Neural progenitor cell (in vitro differentiated cells): ENCODE data around the gene FBXO40. TPM values are rescaled to one million over a fixed set of nuclear protein-coding genes. Genes with fewer than 3 reads are reported as not detected.
"Not testable (repeated sequence)": the region's sequence is repeated elsewhere in the genome, so short reads cannot be mapped to it uniquely, and the experiment has no call there.

Source experiments
- DNase-seq: peaks from one replicate; pipeline ENCODE4 v3.0.0-alpha.2; 2016; ENCODE audit warnings: low spot score
- H2AFZ ChIP-seq: fragments of 200-600 bp; sonication (generic); replicated peaks from 2 replicates; pipeline ENCODE4 v1.6.1; 2016; ENCODE audit warnings: antibody characterized with exemption
- H3F3A ChIP-seq: fragments of 200-600 bp; sonication (generic); 2 replicates; pipeline ENCODE4 v1.6.1; 2016; ENCODE audit warnings: antibody characterized with exemption, low read depth
- H3K27ac ChIP-seq: fragments of 200-600 bp; sonication (generic); 2 replicates; pipeline ENCODE4 v1.5.1; 2016; ENCODE audit warnings: mild to moderate bottlenecking
- H3K27me3 ChIP-seq: fragments of 200-600 bp; sonication (generic); 2 replicates; pipeline ENCODE4 v1.6.1; 2016; ENCODE audit warnings: mild to moderate bottlenecking, moderate library complexity
- H3K36me3 ChIP-seq: fragments of 200-600 bp; sonication (generic); 2 replicates; pipeline ENCODE4 v1.5.1; 2016
- H3K4me1 ChIP-seq: fragments of 200-600 bp; sonication (generic); 2 replicates; pipeline ENCODE4 v1.6.1; 2016; ENCODE audit warnings: mixed run types
- H3K4me2 ChIP-seq: fragments of 200-600 bp; sonication (generic); 2 replicates; pipeline ENCODE4 v1.6.1; 2016
- H3K4me3 ChIP-seq: fragments of 200-600 bp; sonication (generic); 2 replicates; pipeline ENCODE4 v1.5.1; 2016
- H3K79me2 ChIP-seq: fragments of 200-600 bp; sonication (generic); 2 replicates; pipeline ENCODE4 v1.6.1; 2016; ENCODE audit warnings: low read depth
- H3K9ac ChIP-seq: fragments of 200-600 bp; sonication (generic); 2 replicates; pipeline ENCODE4 v1.6.1; 2016
- H3K9me3 ChIP-seq: fragments of 200-600 bp; sonication (generic); 2 replicates; pipeline ENCODE4 v1.5.1; 2016; ENCODE audit warnings: low read depth
- H4K20me1 ChIP-seq: fragments of 200-600 bp; sonication (generic); 2 replicates; pipeline ENCODE4 v1.6.1; 2016; ENCODE audit warnings: low read depth
- H3K27ac Mint-ChIP-seq: 3 replicates; pipeline ENCODE4 v1.8.0; 2021; ENCODE audit warnings: mixed read lengths
- H3K27me3 Mint-ChIP-seq: 2 replicates; pipeline ENCODE4 v1.8.0; 2022; ENCODE audit warnings: low read depth, mild to moderate bottlenecking, inconsistent platforms, moderate library complexity, mixed read lengths; ENCODE audit not compliant: insufficient read depth
- H3K36me3 Mint-ChIP-seq: 3 replicates; pipeline ENCODE4 v1.8.0; 2021; ENCODE audit warnings: mixed read lengths
- H3K4me1 Mint-ChIP-seq: 3 replicates; pipeline ENCODE4 v1.8.0; 2021; ENCODE audit warnings: mixed read lengths
- H3K4me3 Mint-ChIP-seq: 3 replicates; pipeline ENCODE4 v1.8.0; 2021; ENCODE audit warnings: mild to moderate bottlenecking, moderate library complexity, mixed read lengths
- H3K9me3 Mint-ChIP-seq: 3 replicates; pipeline ENCODE4 v1.8.0; 2020; ENCODE audit warnings: mixed read lengths
- EZH2 ChIP-seq: fragments of 200-600 bp; sonication (generic); IDR thresholded peaks from 2 replicates; pipeline ENCODE4 v1.6.1; 2017; ENCODE audit warnings: antibody characterized with exemption, mild to moderate bottlenecking, moderate library complexity
- EZH2phosphoT487 ChIP-seq: fragments of 200-600 bp; sonication (generic); IDR thresholded peaks from 2 replicates; pipeline ENCODE4 v1.6.1; 2017; ENCODE audit warnings: antibody characterized with exemption
- total RNA-seq: library from RNA; depleted of rRNA; stranded (reverse); fragments of >200 nt; gene quantifications from 2 replicates; pipeline ENCODE4 v1.2.3, GENCODE V29; 2015; ENCODE audit warnings: low replicate concordance
- TF ChIP-seq, protein P1 (sequence below): fragments of 200-600 bp; sonication (generic); IDR thresholded peaks from 2 replicates; pipeline ENCODE4 v1.5.1; 2017; ENCODE audit warnings: antibody characterized with exemption, mild to moderate bottlenecking

Gene FBXO40
- total RNA-seq, 1 donor from 2014 or later, result not detected

DNA sequence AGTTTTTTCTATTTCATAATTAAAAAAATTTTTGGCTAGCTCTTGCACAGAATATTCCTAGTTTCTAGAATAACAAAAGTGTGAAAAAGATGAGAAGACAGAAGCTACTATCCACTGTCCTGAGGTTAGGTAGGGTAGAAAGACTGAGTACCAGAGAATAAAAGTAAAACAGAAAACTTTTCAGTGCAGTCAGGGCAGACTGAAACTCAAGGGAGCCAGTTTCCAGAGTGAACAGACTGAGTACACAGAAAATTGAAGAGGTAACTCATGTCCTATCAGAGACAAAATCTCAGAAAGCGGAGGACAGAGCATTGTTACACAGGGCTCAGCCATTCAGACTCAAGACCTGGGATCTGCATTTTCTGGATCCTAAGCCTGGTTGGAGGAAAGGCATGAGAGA is 8.8 kb upstream of the FBXO40 start:
- TF ChIP-seq EZH2phosphoT487, result no peak
- no peak for TF ChIP-seq EZH2
- TF ChIP-seq, protein P1, sequence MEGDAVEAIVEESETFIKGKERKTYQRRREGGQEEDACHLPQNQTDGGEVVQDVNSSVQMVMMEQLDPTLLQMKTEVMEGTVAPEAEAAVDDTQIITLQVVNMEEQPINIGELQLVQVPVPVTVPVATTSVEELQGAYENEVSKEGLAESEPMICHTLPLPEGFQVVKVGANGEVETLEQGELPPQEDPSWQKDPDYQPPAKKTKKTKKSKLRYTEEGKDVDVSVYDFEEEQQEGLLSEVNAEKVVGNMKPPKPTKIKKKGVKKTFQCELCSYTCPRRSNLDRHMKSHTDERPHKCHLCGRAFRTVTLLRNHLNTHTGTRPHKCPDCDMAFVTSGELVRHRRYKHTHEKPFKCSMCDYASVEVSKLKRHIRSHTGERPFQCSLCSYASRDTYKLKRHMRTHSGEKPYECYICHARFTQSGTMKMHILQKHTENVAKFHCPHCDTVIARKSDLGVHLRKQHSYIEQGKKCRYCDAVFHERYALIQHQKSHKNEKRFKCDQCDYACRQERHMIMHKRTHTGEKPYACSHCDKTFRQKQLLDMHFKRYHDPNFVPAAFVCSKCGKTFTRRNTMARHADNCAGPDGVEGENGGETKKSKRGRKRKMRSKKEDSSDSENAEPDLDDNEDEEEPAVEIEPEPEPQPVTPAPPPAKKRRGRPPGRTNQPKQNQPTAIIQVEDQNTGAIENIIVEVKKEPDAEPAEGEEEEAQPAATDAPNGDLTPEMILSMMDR, result no peak
- no peaks in the 10 kb centered on the region for H3F3A ChIP-seq
- H2AFZ ChIP-seq, result peak overlapping the region; percentile 50
- Mint-ChIP-seq H3K9me3 (no peaks in the 10 kb centered on the region), H3K27me3 (peaks cover 2% of the 10 kb centered on the region), H3K27ac (no peak overlapping the region), H3K4me3 (no peak overlapping the region), H3K36me3 (no peaks in the 10 kb centered on the region), H3K4me1 (no peaks in the 10 kb centered on the region)
- no peak overlapping the region for H3K4me3 ChIP-seq
- no peaks in the 10 kb centered on the region for H3K27me3 ChIP-seq
- DNase-seq, result no peak
- no peaks in the 10 kb centered on the region for H3K79me2 ChIP-seq
- H3K4me2 ChIP-seq, result no peak overlapping the region
- no peak overlapping the region for H3K9ac ChIP-seq
- no peaks in the 10 kb centered on the region for H3K9me3 ChIP-seq
- H4K20me1 ChIP-seq, result no peaks in the 10 kb centered on the region
- H3K4me1 ChIP-seq, result no peaks in the 10 kb centered on the region
- H3K36me3 ChIP-seq, result no peaks in the 10 kb centered on the region
- H3K27ac ChIP-seq, result no peak overlapping the region

DNA sequence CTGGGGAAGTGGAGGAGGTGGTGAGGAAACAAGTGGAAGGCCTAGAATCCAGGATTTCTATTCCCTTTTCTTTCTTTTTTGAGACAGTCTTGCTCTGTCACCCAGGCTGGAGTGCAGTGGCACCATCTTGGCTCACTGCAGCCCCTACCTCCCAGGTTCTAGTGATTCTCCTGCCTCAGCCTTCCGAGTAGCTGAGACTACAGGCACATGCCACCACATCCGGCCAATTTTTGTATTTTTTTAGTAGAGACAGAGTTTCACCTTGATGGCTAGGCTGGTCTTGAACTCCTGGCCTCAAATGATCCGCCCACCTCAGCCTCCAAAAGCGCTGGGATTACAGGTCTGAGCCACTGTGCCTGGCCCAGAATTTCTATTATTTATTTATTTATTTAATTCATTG is 627 bp downstream of the FBXO40 start:
- H3K4me3 ChIP-seq, result not testable (repeated sequence)

DNA sequence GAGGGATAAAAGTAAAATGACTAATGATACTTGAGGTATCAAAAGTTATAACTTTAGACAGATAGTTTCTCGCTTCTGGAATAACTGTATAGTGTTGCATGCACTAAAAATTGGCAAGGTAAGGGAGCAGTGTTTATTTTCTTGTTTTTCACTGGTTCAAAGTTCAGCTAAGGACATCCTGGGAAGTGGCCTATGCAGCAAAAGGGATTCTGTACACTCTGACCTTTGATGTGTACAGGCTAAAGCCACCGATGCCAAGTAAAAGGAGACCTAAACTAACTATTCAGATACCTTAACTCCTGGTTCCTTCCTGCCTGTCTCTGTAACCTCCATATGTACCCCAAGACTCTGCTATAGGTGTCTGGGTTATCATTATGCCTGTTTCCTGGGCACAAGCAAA is 1.7 kb downstream of the FBXO40 start:
- DNase-seq, result no peak
- H3F3A ChIP-seq, result peaks cover 8% of the 10 kb centered on the region
- no peaks in the 10 kb centered on the region for H3K4me1 ChIP-seq
- no peaks in the 10 kb centered on the region for H3K9me3 ChIP-seq
- no peak overlapping the region for H2AFZ ChIP-seq
- H3K4me2 ChIP-seq, result no peak overlapping the region
- TF ChIP-seq, protein P1, result no peak
- TF ChIP-seq EZH2 (no peak), EZH2phosphoT487 (no peak)
- Mint-ChIP-seq H3K4me1 (peaks cover 3% of the 10 kb centered on the region), H3K36me3 (no peaks in the 10 kb centered on the region), H3K9me3 (no peaks in the 10 kb centered on the region), H3K27me3 (peaks cover 2% of the 10 kb centered on the region), H3K4me3 (no peak overlapping the region), H3K27ac (no peak overlapping the region)
- no peak overlapping the region for H3K27ac ChIP-seq
- H3K27me3 ChIP-seq, result no peaks in the 10 kb centered on the region
- no peaks in the 10 kb centered on the region for H3K36me3 ChIP-seq
- no peak overlapping the region for H3K9ac ChIP-seq
- H4K20me1 ChIP-seq, result no peaks in the 10 kb centered on the region
- H3K4me3 ChIP-seq, result no peak overlapping the region
- no peaks in the 10 kb centered on the region for H3K79me2 ChIP-seq

More for the DNA sequence above, 627 bp downstream of the FBXO40 start:
- not testable (repeated sequence) for H3K4me1 ChIP-seq, H3K27ac ChIP-seq, H3K4me3 Mint-ChIP-seq, H3K9me3 ChIP-seq, H3K36me3 ChIP-seq, H3K4me1 Mint-ChIP-seq, H3F3A ChIP-seq, H3K4me2 ChIP-seq, H3K9ac ChIP-seq, H3K27me3 Mint-ChIP-seq, H3K27ac Mint-ChIP-seq, H2AFZ ChIP-seq, H3K36me3 Mint-ChIP-seq, H3K9me3 Mint-ChIP-seq, H3K27me3 ChIP-seq, H3K79me2 ChIP-seq, DNase-seq, H4K20me1 ChIP-seq

DNA sequence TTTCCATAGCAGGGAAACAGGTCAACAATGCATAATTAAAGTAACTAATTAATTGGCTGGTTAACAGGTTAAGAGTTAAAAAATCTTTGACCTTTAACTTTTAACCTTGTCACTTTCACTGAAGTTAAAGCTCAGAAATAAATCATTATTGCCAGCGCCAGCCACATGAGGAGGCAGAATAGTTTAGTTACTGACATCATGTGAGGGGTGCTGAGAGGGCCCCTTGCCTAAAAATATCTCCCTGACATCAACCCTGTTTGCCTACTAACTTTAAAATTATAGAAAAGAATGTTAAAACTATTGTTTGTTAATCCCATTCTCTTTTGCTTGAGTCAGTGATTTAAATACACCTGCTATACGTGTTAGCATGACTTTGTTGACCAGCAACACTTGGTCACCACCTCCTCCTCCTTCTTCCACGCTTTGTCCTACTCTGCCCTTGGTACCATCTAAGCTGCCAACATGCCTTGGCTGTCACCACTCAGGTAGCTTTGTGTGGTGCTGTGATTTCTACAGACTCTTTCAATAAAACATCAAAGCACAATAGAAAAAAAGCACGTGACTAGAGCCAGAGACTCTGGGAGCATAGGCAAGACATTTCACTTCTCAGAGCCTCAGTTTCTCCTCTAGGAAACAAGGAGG is 2.7 kb downstream of the FBXO40 start:
- H3K4me1 Mint-ChIP-seq, result peaks cover 3% of the 10 kb centered on the region
- no peaks in the 10 kb centered on the region for H4K20me1 ChIP-seq
- no peak overlapping the region for H3K4me3 Mint-ChIP-seq

More for the DNA sequence above, 2.7 kb downstream of the FBXO40 start:
- no peaks in the 10 kb centered on the region for H3K9me3 ChIP-seq
- no peak overlapping the region for H3K27ac ChIP-seq
- peaks cover 8% of the 10 kb centered on the region for H3F3A ChIP-seq
- no peaks in the 10 kb centered on the region for H3K36me3 Mint-ChIP-seq
- H3K4me3 ChIP-seq, result no peak overlapping the region
- H2AFZ ChIP-seq, result no peak overlapping the region
- no peaks in the 10 kb centered on the region for H3K9me3 Mint-ChIP-seq
- DNase-seq, result no peak
- TF ChIP-seq, protein P1, result no peak
- no peak for TF ChIP-seq EZH2
- TF ChIP-seq EZH2phosphoT487, result no peak
- peaks cover 2% of the 10 kb centered on the region for H3K27me3 Mint-ChIP-seq
- H3K4me1 ChIP-seq, result no peaks in the 10 kb centered on the region
- H3K27ac Mint-ChIP-seq, result no peak overlapping the region
- no peaks in the 10 kb centered on the region for H3K27me3 ChIP-seq
- no peak overlapping the region for H3K9ac ChIP-seq
- H3K36me3 ChIP-seq, result no peaks in the 10 kb centered on the region
- no peak overlapping the region for H3K4me2 ChIP-seq
- H3K79me2 ChIP-seq, result no peaks in the 10 kb centered on the region
